NCI-H446 (cell line): ENCODE measurements around the gene FBXO15.

ENCODE experiments used
- DNase-seq, 2 experiments: peaks; one replicate each; lab custom pipeline; 2025; lab: John Stamatoyannopoulos, UW

FBXO15 gene

DNA sequence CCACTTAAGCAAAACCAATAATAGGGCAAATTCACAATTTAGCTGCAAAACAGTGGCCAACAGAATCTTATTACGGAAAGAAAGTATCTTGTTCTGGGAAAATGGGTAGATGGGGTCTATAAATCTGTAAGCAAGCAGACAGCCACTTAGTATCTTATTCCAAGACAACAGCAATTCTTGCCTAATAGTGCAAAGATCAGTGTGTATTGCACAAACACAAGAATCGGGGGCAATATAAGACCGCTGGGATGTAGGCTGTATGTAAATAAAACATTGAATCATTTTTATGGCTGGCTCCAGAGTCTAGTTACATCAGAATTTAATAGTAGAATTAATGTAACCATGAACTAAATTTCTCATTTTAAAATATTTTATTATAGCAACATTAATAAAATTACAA, 85.6 kb downstream of the FBXO15 start:
- DNase-seq: no peak

DNA sequence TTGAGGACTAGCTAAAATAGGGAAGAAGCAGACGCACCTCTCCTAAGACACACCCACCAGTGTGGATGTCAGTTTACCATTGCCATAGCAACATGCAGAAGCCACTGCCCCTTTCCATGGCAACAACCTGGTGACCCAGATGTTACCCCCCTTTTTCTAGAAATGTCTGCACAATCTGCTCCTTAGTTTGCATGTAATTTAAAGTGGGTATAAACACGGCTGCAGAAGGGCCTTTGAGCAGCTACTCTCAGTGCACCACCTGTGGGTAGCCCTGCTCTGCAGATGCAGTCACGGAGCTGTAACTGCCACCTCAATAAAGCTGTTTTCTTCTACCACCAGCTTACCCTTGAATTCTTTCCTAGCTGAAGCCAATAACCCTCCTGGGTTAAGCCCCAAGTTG, 87.1 kb downstream of the FBXO15 start:
- DNase-seq: no peak

DNA sequence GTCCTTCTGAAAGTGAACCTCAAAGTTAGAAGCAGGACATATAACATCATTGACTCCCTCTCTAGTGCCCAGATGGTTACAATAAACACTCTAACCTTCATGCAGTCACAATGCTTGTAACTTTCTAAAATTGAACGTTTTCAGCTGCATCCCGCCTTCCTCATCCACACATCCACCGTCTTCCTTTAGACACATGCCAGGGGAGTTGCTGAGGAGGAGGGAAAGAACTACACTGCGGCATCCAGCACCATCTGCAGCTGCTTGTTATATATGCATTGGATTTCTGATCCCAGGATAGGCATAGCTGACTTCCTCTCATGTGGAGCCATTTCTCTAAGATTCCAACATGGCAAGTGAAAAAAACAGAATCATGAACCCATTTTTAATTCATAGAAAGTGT, 96.8 kb downstream of the FBXO15 start:
- DNase-seq: no peak

DNA sequence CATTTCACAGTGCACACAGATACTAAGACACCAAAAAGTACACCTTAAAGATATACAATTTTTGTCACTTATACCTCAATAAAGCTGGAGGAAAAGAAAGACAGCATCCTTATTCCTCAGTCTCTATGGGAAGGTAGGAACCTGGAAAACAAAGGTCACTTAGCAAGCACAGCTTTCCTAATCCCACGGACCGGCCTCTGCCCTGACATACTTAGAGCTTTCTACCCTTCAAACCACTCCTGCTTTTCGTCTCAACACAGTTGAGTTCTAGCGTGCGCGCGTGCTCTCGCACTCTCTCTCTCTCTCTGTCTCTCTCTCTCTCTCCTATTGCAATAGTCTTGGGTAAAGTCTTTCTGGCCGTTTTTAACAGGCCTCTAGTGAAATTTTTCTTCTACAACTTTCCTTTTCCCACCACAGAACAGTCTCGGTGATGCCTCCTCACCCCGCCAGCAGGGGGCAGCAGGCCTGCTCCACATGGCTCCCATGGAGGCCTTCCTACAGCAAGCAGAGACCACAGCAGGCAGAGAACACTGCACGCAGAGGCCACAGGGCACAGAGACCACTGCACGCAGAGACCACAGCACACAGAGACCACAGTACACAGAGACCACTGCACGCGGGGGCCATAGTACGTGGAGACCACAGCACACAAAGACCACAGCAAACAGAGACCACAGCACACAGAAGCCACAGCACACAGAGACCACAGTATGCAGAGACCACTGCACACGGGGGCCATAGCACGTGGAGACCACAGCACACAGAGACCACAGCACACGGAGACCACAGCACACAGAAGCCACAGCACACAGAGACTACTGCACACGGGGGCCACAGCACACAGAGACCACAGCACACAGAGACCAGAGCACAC, 106.9 kb downstream of the FBXO15 start:
- peak in 1 of 2 experiments; percentile 46 for DNase-seq

DNA sequence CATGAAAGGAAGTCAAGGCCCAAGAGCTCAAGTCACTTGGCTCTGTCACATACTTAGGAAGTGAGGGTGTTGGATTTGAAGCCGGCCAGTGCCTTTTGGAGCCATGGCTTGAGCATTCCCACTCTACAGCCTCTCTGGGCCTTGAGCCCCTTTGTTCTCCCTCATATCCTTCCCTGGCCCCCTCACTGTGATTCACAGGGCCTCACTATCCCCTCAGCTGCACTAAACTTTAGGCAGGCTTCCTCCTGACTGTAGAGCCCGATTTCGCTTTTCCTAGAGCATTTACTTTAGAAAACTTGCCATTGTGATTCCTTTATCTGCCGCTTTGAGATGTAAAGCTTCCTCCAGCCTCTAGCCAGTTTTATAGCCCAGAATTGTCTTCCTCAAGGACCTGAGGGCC, 107.6 kb downstream of the FBXO15 start:
- no peak for DNase-seq

DNA sequence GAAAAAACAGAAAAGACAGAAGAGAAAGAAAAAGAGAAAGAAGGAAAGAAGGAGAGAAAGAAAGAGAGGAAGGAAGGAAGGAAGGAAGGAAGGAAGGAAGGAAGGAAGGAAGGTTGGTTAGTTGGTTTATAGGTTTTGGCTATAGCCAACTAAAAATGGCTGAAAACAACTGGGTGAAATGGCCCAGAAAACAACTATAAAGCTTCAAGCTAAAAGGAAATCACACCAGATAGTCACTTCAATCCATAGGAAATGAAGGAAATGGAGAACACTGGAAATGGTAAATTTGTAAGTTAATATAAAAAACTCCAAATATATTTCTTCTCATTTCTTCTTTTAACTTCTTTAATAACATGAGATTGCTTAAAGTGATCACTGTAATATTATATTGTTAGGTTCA, 118.5 kb downstream of the FBXO15 start:
- DNase-seq: no peak
